Activated naive CD8-positive, alpha-beta T cell treated with anti-CD3 and anti-CD28 coated beads, Interleukin-2, amount 50 U/mL, for 16 hours (primary cell): Measurements from ENCODE around the gene S100PBP.

Experiments
- DNase-seq: peaks from one replicate; pipeline ENCODE4 v3.0.0-alpha.2; 2020; ENCODE audit warnings: low read depth, low spot score

Gene S100PBP

GRCh38 chr1:32869923-32870614 lies 52.6 kb downstream of the S100PBP start:
- DNase-seq, result no peak

GRCh38 chr1:32870615-32871363 lies 53.3 kb downstream of the S100PBP start, which contains the start of gene FNDC5:
FNDC5 (minus strand) TSS chr1:32870912.
- DNase-seq, result no peak

GRCh38 chr1:32871364-32872191 lies 54.1 kb downstream of the S100PBP start:
- no peak for DNase-seq

- no peak for DNase-seq
These were observed 54.7 kb downstream of the S100PBP start for GRCh38 chr1:32872192-32872460.

GRCh38 chr1:32873484-32873883 lies 56.0 kb downstream of the S100PBP start:
- DNase-seq, result no peak

GRCh38 chr1:32874860-32875752 lies 57.7 kb downstream of the S100PBP start:
- DNase-seq, result no peak

GRCh38 chr1:32876341-32877210 lies 59.1 kb downstream of the S100PBP start:
- no peak for DNase-seq

GRCh38 chr1:32877211-32878110 lies 60.0 kb downstream of the S100PBP start:
- no peak for DNase-seq

GRCh38 chr1:32878183-32878582 lies 60.7 kb downstream of the S100PBP start:
- DNase-seq, result no peak

GRCh38 chr1:32878637-32879041 lies 61.2 kb downstream of the S100PBP start:
- no peak for DNase-seq

- DNase-seq, result no peak
These were observed 63.8 kb downstream of the S100PBP start for GRCh38 chr1:32881291-32881690.

GRCh38 chr1:32881871-32882850 lies 64.7 kb downstream of the S100PBP start:
- DNase-seq, result no peak

- no peak for DNase-seq
These were observed 66.0 kb downstream of the S100PBP start for GRCh38 chr1:32883338-32884031.

- DNase-seq, result no peak
These were observed 66.5 kb downstream of the S100PBP start for GRCh38 chr1:32884032-32884372.

GRCh38 chr1:32884726-32885125 lies 67.3 kb downstream of the S100PBP start:
- DNase-seq, result no peak

GRCh38 chr1:32885676-32886003 lies 68.2 kb downstream of the S100PBP start:
- no peak for DNase-seq

GRCh38 chr1:32886004-32886827 lies 68.8 kb downstream of the S100PBP start, which contains the start of gene HPCA:
HPCA (plus strand) TSS chr1:32886491; CDS start chr1:32888899, 2,408 bp downstream.
- no peak for DNase-seq
